KMS-11 (cell line): Measurements from ENCODE around the gene C4BPA.

Experiments
- H2AFZ ChIP-seq: fragments of 200-600 bp; sonication (generic); 2 replicates; pipeline ENCODE4 v1.6.1; 2016; ENCODE audit warnings: antibody characterized with exemption, mixed run types, low read depth
- H3K27ac ChIP-seq: fragments of 200-600 bp; sonication (generic); 2 replicates; pipeline ENCODE4 v1.6.1; 2016; ENCODE audit warnings: mild to moderate bottlenecking, mixed run types
- H3K27me3 ChIP-seq: fragments of 200-600 bp; sonication (generic); 2 replicates; pipeline ENCODE4 v1.6.1; 2017; ENCODE audit warnings: mild to moderate bottlenecking, low read depth, mixed run types, moderate library complexity; ENCODE audit not compliant: insufficient read depth
- H3K36me3 ChIP-seq: fragments of 200-600 bp; sonication (generic); 2 replicates; pipeline ENCODE4 v1.6.1; 2017; ENCODE audit warnings: mild to moderate bottlenecking, mixed run types; ENCODE audit not compliant: insufficient read depth
- H3K4me1 ChIP-seq: fragments of 200-600 bp; sonication (generic); 2 replicates; pipeline ENCODE4 v1.6.1; 2016; ENCODE audit warnings: mild to moderate bottlenecking, low read depth, mixed run types; ENCODE audit not compliant: poor library complexity, severe bottlenecking
- H3K4me2 ChIP-seq: fragments of 200-600 bp; sonication (generic); 2 replicates; pipeline ENCODE4 v1.7.0; 2016; ENCODE audit warnings: mild to moderate bottlenecking, mixed run types
- H3K4me3 ChIP-seq: fragments of 200-600 bp; sonication (generic); IDR thresholded peaks from 2 replicates; pipeline ENCODE4 v1.6.1; 2017; ENCODE audit warnings: low read depth, low read length, mixed read lengths; ENCODE audit not compliant: insufficient read depth
- H3K79me2 ChIP-seq: fragments of 200-600 bp; sonication (generic); 2 replicates; pipeline ENCODE4 v1.6.1; 2016; ENCODE audit warnings: low read depth, mixed run types; ENCODE audit not compliant: insufficient read depth
- H3K9ac ChIP-seq: fragments of 200-600 bp; sonication (generic); 2 replicates; pipeline ENCODE4 v1.6.1; 2016; ENCODE audit warnings: mild to moderate bottlenecking, mixed run types
- H4K20me1 ChIP-seq: fragments of 200-600 bp; sonication (generic); 2 replicates; pipeline ENCODE4 v1.6.1; 2016; ENCODE audit warnings: mild to moderate bottlenecking, mixed run types; ENCODE audit not compliant: insufficient read depth
- TF ChIP-seq, protein P1 (sequence below): fragments of 200-600 bp; sonication (generic); conservative IDR thresholded peaks from 2 replicates; pipeline ENCODE4 v1.6.1; 2017; ENCODE audit warnings: low read depth, mild to moderate bottlenecking, antibody characterized with exemption, low read length, moderate library complexity, mixed read lengths

Gene C4BPA

DNA sequence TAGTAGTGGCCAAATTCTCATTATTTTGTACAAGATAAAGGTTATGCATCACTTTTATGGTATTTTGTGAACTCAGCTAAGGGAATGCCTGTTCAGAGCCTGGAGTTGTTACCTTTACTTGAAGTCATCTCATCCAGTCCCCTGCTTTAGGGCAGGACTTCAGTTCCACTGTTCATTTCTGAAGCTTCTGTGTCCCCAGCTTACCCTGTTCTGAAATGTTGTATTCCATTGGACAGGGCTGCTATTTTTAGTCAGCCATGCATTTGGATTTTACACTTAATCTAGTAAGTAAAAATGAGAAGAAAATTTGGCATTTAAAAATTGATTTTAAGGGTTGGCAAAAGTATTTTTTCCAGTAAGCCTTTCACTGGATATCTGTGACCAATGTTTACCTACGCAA is 27.0 kb upstream of the C4BPA start:
- Histone ChIP-seq H3K27ac (no peak overlapping the region), H3K9ac (no peak overlapping the region), H3K4me2 (no peak overlapping the region), H3K27me3 (no peaks in the 10 kb centered on the region), H2AFZ (no peak overlapping the region), H3K4me1 (peaks cover 6% of the 10 kb centered on the region), H4K20me1 (no peaks in the 10 kb centered on the region), H3K36me3 (no peaks in the 10 kb centered on the region), H3K79me2 (no peaks in the 10 kb centered on the region), H3K4me3 (no peak overlapping the region)
- TF ChIP-seq, protein P1, sequence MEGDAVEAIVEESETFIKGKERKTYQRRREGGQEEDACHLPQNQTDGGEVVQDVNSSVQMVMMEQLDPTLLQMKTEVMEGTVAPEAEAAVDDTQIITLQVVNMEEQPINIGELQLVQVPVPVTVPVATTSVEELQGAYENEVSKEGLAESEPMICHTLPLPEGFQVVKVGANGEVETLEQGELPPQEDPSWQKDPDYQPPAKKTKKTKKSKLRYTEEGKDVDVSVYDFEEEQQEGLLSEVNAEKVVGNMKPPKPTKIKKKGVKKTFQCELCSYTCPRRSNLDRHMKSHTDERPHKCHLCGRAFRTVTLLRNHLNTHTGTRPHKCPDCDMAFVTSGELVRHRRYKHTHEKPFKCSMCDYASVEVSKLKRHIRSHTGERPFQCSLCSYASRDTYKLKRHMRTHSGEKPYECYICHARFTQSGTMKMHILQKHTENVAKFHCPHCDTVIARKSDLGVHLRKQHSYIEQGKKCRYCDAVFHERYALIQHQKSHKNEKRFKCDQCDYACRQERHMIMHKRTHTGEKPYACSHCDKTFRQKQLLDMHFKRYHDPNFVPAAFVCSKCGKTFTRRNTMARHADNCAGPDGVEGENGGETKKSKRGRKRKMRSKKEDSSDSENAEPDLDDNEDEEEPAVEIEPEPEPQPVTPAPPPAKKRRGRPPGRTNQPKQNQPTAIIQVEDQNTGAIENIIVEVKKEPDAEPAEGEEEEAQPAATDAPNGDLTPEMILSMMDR: no peak

- Histone ChIP-seq H3K27ac (no peak overlapping the region), H3K4me3 (no peak overlapping the region), H3K4me1 (peaks cover 13% of the 10 kb centered on the region), H3K36me3 (no peaks in the 10 kb centered on the region), H3K4me2 (no peak overlapping the region), H2AFZ (no peak overlapping the region), H3K9ac (no peak overlapping the region), H4K20me1 (no peaks in the 10 kb centered on the region), H3K79me2 (no peaks in the 10 kb centered on the region), H3K27me3 (no peaks in the 10 kb centered on the region)
- TF ChIP-seq, protein P1: peak; percentile 95
Measured at GRCh38 chr1:207077470-207078377, 26.3 kb upstream of the C4BPA start.

DNA sequence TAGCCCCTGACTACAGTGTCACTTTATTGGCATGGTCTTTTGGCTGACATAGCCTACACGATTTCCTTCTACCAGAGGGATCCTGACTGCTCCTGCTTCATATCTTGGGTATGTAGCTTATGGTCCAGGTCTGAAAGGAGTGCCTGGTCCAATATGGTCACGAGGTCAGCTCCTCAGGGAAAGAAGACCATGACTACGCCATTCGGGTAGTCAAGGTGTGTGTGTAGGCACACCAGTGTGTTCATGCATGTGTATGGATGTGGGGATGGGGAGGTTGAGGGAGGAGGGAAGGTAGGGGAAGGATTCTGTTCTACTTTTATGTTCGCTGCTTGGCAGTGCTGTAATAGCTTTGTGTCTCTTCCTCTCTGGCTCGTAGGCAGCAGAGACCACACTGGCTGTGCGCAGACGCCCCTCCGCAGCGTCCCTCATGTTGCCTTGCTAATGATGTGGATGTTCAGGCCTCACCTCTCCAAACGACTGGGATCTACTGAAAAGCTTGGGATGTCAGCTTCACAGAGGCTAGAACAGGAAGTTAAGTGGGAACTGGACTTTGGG is 25.4 kb upstream of the C4BPA start:
- no peak overlapping the region for H3K4me2 ChIP-seq
- H3K9ac ChIP-seq: no peak overlapping the region
- TF ChIP-seq, protein P1: no peak
- H4K20me1 ChIP-seq: no peaks in the 10 kb centered on the region
- H3K27me3 ChIP-seq: no peaks in the 10 kb centered on the region
- H2AFZ ChIP-seq: no peak overlapping the region
- H3K4me1 ChIP-seq: peaks cover 23% of the 10 kb centered on the region
- H3K79me2 ChIP-seq: no peaks in the 10 kb centered on the region
- H3K4me3 ChIP-seq: no peak overlapping the region
- no peak overlapping the region for H3K27ac ChIP-seq
- H3K36me3 ChIP-seq: no peaks in the 10 kb centered on the region

- H3K4me2 ChIP-seq: no peak overlapping the region
- peaks cover 34% of the 10 kb centered on the region for H3K4me1 ChIP-seq
- no peaks in the 10 kb centered on the region for H3K79me2 ChIP-seq
- no peaks in the 10 kb centered on the region for H4K20me1 ChIP-seq
- H3K27me3 ChIP-seq: no peaks in the 10 kb centered on the region
- no peak overlapping the region for H2AFZ ChIP-seq
- no peaks in the 10 kb centered on the region for H3K36me3 ChIP-seq
- no peak overlapping the region for H3K4me3 ChIP-seq
- H3K9ac ChIP-seq: no peak overlapping the region
- H3K27ac ChIP-seq: no peak overlapping the region
- TF ChIP-seq, protein P1: no peak
Measured at GRCh38 chr1:207079706-207080241, 24.3 kb upstream of the C4BPA start.
